Measurements from ENCODE around the gene TXNRD1. TPM values are rescaled to one million over a fixed set of nuclear protein-coding genes. Genes with fewer than 3 reads are reported as not detected.
A peak's percentile ranks its signal among the peaks of the same experiment; 100 is the strongest.

TXNRD1 gene
- total RNA-seq, 1 donor from 2014 or later = 100 TPM

GRCh38 chr12:104295954-104296353 is 80.4 kb downstream of the TXNRD1 start:
- TF ChIP-seq, protein P1, sequence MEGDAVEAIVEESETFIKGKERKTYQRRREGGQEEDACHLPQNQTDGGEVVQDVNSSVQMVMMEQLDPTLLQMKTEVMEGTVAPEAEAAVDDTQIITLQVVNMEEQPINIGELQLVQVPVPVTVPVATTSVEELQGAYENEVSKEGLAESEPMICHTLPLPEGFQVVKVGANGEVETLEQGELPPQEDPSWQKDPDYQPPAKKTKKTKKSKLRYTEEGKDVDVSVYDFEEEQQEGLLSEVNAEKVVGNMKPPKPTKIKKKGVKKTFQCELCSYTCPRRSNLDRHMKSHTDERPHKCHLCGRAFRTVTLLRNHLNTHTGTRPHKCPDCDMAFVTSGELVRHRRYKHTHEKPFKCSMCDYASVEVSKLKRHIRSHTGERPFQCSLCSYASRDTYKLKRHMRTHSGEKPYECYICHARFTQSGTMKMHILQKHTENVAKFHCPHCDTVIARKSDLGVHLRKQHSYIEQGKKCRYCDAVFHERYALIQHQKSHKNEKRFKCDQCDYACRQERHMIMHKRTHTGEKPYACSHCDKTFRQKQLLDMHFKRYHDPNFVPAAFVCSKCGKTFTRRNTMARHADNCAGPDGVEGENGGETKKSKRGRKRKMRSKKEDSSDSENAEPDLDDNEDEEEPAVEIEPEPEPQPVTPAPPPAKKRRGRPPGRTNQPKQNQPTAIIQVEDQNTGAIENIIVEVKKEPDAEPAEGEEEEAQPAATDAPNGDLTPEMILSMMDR (IDR thresholded peaks at IDR 0.05) = no peak
- H3K4me1 Mint-ChIP-seq (ENCODE audit: unreplicated experiment) = peaks cover 28% of the 10 kb centered on the region
- H3K36me3 Mint-ChIP-seq (ENCODE audit: unreplicated experiment) = peaks cover 47% of the 10 kb centered on the region
- no peaks in the 10 kb centered on the region for H3K9me3 Mint-ChIP-seq (ENCODE audit: unreplicated experiment)
- no peak for DNase-seq (ENCODE audit: extremely low spot score, unreplicated experiment)
- no peak overlapping the region for H3K27ac Mint-ChIP-seq (ENCODE audit: unreplicated experiment)
- H3K4me3 Mint-ChIP-seq (ENCODE audit: unreplicated experiment) = no peak overlapping the region
- H3K27me3 Mint-ChIP-seq (ENCODE audit: unreplicated experiment) = no peaks in the 10 kb centered on the region

DNA sequence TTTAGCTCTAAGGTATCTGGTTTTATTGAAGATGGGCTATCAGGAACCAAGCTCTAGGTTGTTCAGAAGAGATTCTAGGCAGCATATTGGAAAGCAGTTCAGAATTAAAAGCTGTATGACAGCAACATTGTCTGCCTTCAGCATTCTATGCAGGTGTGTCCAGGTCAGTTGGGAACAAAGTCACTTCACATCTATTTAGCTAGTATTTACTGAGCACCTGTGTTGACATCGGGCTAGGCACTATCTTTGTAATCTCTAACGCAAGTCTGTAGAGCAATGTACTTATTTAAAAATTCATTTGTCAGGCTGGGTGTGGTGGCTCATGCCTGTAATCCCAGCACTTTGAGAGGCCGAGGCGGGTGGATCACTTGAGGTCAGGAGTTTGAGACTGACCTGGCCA is 81.1 kb downstream of the TXNRD1 start:
- no peak for DNase-seq (ENCODE audit: extremely low spot score, unreplicated experiment)
- TF ChIP-seq, protein P1 (IDR thresholded peaks at IDR 0.05) = no peak
- no peaks in the 10 kb centered on the region for H3K27me3 Mint-ChIP-seq (ENCODE audit: unreplicated experiment)
- H3K4me1 Mint-ChIP-seq (ENCODE audit: unreplicated experiment) = peaks cover 29% of the 10 kb centered on the region
- no peaks in the 10 kb centered on the region for H3K9me3 Mint-ChIP-seq (ENCODE audit: unreplicated experiment)
- no peak overlapping the region for H3K27ac Mint-ChIP-seq (ENCODE audit: unreplicated experiment)
- H3K36me3 Mint-ChIP-seq (ENCODE audit: unreplicated experiment) = peaks cover 45% of the 10 kb centered on the region
- no peak overlapping the region for H3K4me3 Mint-ChIP-seq (ENCODE audit: unreplicated experiment)

- H3K4me1 Mint-ChIP-seq (ENCODE audit: unreplicated experiment) = peaks cover 32% of the 10 kb centered on the region
- H3K9me3 Mint-ChIP-seq (ENCODE audit: unreplicated experiment) = no peaks in the 10 kb centered on the region
- TF ChIP-seq, protein P1 (IDR thresholded peaks at IDR 0.05) = no peak
- H3K36me3 Mint-ChIP-seq (ENCODE audit: unreplicated experiment) = peaks cover 36% of the 10 kb centered on the region
- H3K27me3 Mint-ChIP-seq (ENCODE audit: unreplicated experiment) = no peaks in the 10 kb centered on the region
- DNase-seq (ENCODE audit: extremely low spot score, unreplicated experiment) = no peak
- no peak overlapping the region for H3K4me3 Mint-ChIP-seq (ENCODE audit: unreplicated experiment)
- H3K27ac Mint-ChIP-seq (ENCODE audit: unreplicated experiment) = no peak overlapping the region
Observed at GRCh38 chr12:104297477-104298113, 82.0 kb downstream of the TXNRD1 start.

DNA sequence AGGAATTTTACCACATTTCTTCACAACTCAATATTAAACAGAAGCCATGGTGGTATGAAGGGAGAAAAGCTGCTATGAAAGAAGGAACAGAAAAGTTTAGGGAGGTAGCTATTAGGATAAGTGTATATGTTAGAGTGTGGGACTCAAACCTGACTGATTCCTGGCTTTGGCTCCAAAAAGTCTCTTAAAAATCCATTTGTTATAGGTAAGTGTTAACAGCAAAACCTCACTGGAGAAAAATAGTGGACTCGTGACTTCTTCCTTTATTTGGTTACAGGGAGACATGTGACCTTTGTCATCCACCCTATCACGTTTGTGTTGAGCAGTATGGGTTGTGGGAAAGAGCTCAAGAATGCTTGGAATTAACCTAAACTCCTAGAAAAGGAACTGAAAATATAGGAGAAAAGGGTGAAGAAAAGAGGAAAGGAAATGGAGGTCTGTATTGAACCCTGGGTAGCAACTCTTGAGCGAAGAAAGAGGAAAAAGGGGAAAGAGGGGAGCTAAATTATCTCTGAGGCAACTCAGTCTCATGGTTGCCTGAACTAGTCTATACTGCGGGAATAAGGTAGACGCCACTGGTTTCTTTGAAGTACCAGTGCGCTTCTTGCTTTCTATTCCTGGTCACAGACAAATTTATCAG is 84.4 kb downstream of the TXNRD1 start:
- Mint-ChIP-seq H3K4me3 (ENCODE audit: unreplicated experiment) (no peak overlapping the region), H3K36me3 (ENCODE audit: unreplicated experiment) (peaks cover 19% of the 10 kb centered on the region)

More for the DNA sequence above, 84.4 kb downstream of the TXNRD1 start:
- Mint-ChIP-seq H3K27ac (ENCODE audit: unreplicated experiment) (peak overlapping the region; percentile 66), H3K27me3 (ENCODE audit: unreplicated experiment) (no peaks in the 10 kb centered on the region), H3K9me3 (ENCODE audit: unreplicated experiment) (no peaks in the 10 kb centered on the region), H3K4me1 (ENCODE audit: unreplicated experiment) (peaks cover 51% of the 10 kb centered on the region)
- TF ChIP-seq, protein P1 (IDR thresholded peaks at IDR 0.05) = no peak
- DNase-seq (ENCODE audit: extremely low spot score, unreplicated experiment) = no peak
